ENCODE results near the gene DNAI1. TPM values are rescaled to one million over a fixed set of nuclear protein-coding genes. Genes with fewer than 3 reads are reported as not detected.
A peak's percentile ranks its signal among the peaks of the same experiment; 100 is the strongest.

DNAI1 gene
- total RNA-seq, 8 experiments from 2014 or later = 0.61 to 11.5 (median 2.4) TPM

DNA sequence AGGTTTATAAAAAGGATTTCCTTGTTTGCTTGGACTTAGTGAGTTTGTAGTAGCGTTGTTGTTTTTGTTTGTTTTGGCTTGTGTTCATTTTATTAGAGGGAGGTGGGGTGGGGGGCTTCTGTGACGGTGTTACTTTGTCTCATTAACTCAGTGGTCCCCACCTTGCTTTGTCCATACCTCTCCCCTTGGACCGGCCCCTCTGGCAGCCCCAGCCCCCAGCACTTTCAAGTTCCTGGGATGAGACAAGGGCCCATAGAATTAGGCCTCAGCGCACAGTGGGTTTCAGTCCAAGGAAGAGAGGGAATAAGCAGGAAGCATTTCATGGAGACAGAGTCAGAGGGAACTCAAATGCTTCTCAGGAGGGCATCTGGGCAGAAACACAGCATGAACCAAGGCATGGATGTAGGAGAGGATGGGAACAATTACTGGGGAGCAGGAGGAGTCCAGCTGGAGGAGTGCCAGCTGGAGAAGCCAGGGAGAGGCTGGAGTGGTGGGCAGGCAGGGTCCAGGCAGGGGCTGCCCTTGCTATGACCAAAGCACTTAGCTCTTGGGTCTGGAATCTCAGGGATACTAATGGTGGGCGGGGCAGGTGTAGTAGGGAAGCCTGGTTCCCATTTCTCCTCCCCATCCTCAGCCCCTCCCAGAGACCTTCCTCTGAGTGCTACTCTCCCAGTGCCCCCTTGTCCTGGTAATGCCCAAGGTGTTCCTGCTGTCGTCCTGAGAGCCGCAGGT lies 87.7 kb downstream of the DNAI1 start:
- in situ Hi-C loops (cut with MboI; ENCODE audit: low pct_unique_long_range_greater_than_20kb in 2 of 9, low sequenced_read_pairs in 9 of 9, unreplicated experiment in 9 of 9) = no loop called here
- Histone ChIP-seq H3K4me3 (no peak overlapping the region), H3K27ac (no peak overlapping the region), H3K4me1 (replicated peaks in 1 of 2) (peaks cover 2 to 9% of the 10 kb centered on the region in 2 donors)
- 53 to 100% (median 93%) methylated on average over 1 to 3 of the region's 7 CpGs; no CpG with 5 or more reads in 1 of the 10 experiments for WGBS, 10 experiments
- no peak for ATAC-seq (replicated peaks in 6 of 8)

DNA sequence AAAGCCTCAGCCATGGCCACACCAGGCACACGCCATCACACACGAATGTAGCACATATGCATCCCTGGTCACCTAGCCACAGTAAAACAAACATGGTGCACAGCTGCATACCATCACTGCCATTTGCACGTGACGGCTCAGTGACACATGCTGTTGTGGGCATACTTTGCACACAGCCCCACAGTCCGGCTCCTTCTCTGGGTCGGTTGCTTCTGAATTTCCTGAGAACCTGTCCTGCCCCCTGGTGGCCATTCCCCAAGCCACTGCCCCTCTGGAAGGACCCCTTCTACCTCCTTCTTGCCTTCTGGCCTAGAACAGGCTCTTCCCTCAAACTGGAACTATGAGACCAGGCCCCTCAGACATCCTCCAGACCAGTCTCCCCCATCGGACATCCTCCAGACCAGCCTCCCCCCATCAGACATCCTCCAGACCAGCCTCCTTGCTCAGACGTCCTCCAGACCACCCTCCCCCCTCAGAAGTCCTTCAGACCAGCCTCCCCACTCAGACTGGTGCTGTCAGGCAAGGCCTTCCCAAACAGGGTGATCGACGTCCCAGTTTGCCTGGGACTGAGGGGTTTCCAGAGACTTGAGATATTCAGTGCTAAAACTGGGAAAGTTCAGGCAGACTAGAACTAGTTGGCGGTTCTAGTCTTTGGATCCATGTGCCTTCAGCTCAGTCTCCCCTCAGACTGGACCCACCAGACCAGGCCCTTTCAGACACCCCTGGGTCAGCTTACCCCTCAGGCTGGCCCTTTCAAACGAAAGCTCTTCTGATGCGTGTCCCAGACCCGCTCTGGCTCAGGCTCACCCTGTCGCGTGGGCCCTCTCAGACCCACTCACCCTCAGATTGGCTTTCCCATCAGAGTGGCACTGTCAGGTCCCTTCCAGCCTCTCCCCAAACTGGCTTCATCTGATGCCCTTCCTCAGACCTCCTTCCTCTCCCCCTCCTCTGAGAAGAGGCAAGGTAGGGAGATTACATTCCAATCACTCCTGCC lies 88.5 kb downstream of the DNAI1 start:
- WGBS, 10 experiments = 0 to 84% (median 46%) methylated on average over 2 to 7 of the region's 16 CpGs; no CpG with 5 or more reads in 2 of the 10 experiments
- no peak overlapping the region for H3K4me3 ChIP-seq
- peaks cover 2 to 9% of the 10 kb centered on the region in 2 donors for H3K4me1 ChIP-seq (replicated peaks in 1 of 2)
- no peak overlapping the region for H3K27ac ChIP-seq
- ATAC-seq (replicated peaks in 6 of 8) = peak; percentile 41 to 89 (median 62)
- in situ Hi-C loops (cut with MboI; ENCODE audit: low pct_unique_long_range_greater_than_20kb in 2 of 9, low sequenced_read_pairs in 9 of 9, unreplicated experiment in 9 of 9) = no loop called here

DNA sequence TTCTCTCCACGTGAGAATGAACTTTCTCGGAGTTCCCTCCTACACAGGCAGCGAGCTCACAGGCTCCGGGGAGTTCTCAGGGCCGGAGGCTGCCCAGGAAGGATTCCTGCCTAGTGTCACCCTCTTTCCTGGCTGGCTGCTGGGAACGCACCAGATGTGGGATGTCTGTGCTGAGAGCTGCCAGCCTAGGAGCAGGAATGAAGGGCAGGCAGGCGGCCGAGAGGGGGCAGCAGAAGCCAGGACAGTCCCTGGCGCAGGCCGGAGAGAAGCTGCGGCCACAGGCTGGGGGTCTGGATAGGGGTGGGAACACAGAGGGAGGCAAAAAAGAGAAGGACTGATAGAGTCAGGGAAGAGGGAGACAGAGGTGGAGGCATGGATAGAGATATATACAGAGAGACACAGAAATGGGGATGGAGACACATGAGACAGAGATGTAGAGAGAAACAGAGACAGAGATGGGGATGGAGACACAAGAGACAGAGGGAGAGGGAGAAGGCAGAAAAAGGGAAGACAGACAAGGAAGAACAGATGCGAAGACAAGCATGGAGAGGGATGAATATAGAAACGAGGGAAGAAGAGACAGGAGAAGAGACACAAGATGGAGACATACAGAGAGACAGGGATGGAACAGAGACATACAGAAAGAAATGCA lies 89.5 kb downstream of the DNAI1 start:
- ATAC-seq (replicated peaks in 6 of 8) = peak; percentile 87 to 95 (median 92)
- 3 to 50% (median 24%) methylated on average over 1 to 6 of the region's 13 CpGs; no CpG with 5 or more reads in 1 of the 10 experiments for WGBS, 10 experiments
- in situ Hi-C loops (cut with MboI; ENCODE audit: low pct_unique_long_range_greater_than_20kb in 2 of 9, low sequenced_read_pairs in 9 of 9, unreplicated experiment in 9 of 9) = no loop called here
- Histone ChIP-seq H3K4me1 (replicated peaks in 1 of 2) (peaks cover 2 to 9% of the 10 kb centered on the region in 2 donors), H3K27ac (no peak overlapping the region), H3K4me3 (no peak overlapping the region)

DNA sequence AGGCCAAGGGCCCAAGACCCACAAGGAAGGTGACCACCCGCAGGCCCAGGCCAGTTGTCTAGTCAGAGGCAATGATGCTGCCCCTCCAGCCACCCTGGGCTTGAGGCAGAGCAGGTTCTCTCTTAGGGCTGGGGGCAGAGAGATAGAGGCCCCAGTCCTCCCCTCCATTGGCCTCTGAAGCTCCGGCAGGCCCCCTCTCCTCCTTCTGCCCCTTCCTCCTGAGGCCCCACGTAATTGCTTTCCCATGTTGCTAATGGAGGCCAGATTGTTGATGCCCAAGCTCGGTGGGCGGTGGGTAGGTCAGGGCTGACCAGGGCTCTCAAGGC lies 90.8 kb downstream of the DNAI1 start:
- ATAC-seq (replicated peaks in 6 of 8) = no peak
- H3K4me3 ChIP-seq = no peak overlapping the region
- WGBS, 10 experiments = 80% methylated on average over 1 of the region's 5 CpGs; no CpG with 5 or more reads in 9 of the 10 experiments
- in situ Hi-C loops (cut with MboI; ENCODE audit: low pct_unique_long_range_greater_than_20kb in 2 of 9, low sequenced_read_pairs in 9 of 9, unreplicated experiment in 9 of 9) = no loop called here
- no peak overlapping the region for H3K27ac ChIP-seq
- H3K4me1 ChIP-seq (replicated peaks in 1 of 2) = peaks cover 8 to 13% of the 10 kb centered on the region in 2 donors

DNA sequence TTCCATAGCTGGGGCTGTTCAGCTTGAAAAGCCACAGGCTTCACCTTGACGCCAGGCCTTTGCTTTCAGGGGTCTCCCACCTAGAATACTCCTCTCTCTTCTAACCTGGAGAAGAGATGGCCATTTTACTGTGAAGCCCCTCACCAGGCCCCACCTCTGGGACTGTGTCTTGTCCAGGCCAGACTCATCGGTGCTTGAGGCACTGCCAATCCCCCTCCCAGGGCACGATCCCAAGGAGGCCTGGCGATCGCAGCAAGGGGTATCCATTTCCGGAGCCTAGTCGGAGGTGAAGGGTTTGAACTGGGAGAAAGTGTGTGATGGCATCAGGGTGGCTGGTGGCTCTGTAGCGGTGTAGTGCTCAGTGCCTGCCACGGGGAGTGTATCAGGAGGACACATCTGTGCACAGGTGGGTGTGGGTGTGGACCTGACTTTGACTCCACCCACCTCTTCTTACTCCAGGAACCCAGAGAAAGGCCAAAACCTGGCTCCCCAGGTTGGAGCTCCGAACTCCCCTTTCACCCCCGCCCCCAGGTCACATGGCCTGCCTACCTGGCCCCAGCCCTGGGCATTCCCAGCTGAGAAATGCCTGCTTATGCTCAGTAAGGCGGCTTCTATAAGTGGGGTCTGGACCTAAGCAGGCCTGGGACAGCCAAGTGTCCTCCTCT lies 91.5 kb downstream of the DNAI1 start:
- Histone ChIP-seq H3K4me3 (no peak overlapping the region), H3K4me1 (replicated peaks in 1 of 2) (peaks cover 16 to 21% of the 10 kb centered on the region in 2 donors), H3K27ac (no peak overlapping the region)
- 33 to 100% (median 60%) methylated on average over 1 to 4 of the region's 12 CpGs; no CpG with 5 or more reads in 6 of the 10 experiments for WGBS, 10 experiments
- in situ Hi-C loops (cut with MboI; ENCODE audit: low pct_unique_long_range_greater_than_20kb in 2 of 9, low sequenced_read_pairs in 9 of 9, unreplicated experiment in 9 of 9) = no loop called here
- no peak for ATAC-seq (replicated peaks in 6 of 8)

DNA sequence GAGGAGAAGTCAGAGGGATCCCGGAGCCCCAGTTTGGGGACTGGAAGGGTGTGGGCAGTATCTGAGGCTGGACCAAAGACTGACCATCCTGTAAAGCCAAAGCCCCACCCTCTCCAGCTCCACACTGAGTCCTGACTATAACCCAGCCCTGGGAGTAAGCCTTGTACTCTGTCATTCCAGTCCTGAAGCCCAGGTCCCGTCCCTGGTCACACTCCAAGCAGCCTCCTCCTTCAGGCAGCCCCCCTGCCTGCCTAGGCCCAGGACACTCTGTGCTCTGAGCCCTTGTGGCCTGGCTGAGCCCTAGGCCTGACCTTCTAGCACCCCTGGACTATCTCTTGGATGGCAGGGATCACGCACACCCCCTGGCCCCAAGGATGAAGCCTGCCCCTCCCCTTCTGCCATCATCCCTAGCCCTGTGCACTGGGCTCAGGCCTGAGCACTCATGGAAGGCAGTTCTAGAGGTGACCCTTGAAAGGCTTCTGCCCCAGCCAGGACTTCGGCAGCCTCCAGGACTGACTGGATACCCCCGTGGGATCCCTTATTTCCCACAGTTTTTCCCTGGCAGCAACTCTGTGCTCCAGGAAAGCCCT lies 92.2 kb downstream of the DNAI1 start:
- no peak for ATAC-seq (replicated peaks in 6 of 8)
- WGBS, 10 experiments = 80 to 100% methylated on average over 1 of the region's 5 CpGs; no CpG with 5 or more reads in 8 of the 10 experiments
- Histone ChIP-seq H3K27ac (no peak overlapping the region), H3K4me3 (no peak overlapping the region), H3K4me1 (replicated peaks in 1 of 2) (peaks cover 22 to 28% of the 10 kb centered on the region in 2 donors)
- in situ Hi-C loops (cut with MboI; ENCODE audit: low pct_unique_long_range_greater_than_20kb in 2 of 9, low sequenced_read_pairs in 9 of 9, unreplicated experiment in 9 of 9) = no loop called here

DNA sequence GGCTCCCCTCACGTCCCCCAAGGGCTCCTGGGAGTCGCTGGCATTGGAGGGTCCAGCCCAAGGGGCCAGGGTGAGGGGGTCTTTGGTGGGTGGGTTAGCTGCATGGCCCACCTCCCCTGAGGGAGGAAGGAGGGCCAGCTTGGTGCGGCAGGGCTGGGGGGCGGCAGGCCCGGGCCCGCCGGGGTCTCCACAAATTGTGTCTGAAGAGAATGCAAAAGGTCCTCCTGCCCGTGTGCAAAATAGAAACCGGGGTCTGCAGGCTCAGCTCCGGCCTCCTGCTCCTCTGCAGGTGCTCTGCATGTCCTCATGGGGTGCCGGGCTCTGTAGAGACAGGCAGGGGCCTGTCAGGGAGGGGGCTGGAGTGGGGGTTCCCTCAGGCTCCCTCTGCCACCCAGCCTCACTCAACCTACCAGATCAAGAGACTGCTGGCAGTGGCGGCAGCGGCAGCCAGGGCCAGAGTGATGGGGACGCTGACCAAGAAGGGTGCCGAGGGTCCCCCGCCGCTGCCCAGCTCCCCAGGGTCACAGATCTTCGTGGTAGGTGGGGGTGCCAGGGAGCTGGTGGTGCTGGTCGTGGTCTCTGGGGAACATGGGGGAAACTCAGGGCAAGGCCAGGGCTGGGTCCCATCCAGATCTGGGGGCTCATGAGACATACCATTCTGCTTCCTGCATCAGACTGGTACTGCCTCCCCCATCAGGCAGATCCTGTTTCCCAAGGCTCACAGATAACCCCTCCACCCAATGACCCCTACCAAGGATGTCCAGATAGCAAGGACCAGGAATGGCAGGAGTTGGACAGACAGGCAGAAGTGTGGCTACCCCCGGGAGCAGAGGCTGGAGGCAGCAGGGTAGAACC lies 93.4 kb downstream of the DNAI1 start:
- Histone ChIP-seq H3K4me1 (replicated peaks in 1 of 2) (peaks cover 34 to 38% of the 10 kb centered on the region in 2 donors), H3K4me3 (no peak overlapping the region), H3K27ac (no peak overlapping the region)
- 10 to 70% methylated on average over 2 of the region's 20 CpGs; no CpG with 5 or more reads in 8 of the 10 experiments for WGBS, 10 experiments
- in situ Hi-C loops (cut with MboI; ENCODE audit: low pct_unique_long_range_greater_than_20kb in 2 of 9, low sequenced_read_pairs in 9 of 9, unreplicated experiment in 9 of 9) = no loop called here
- ATAC-seq (replicated peaks in 6 of 8) = no peak

DNA sequence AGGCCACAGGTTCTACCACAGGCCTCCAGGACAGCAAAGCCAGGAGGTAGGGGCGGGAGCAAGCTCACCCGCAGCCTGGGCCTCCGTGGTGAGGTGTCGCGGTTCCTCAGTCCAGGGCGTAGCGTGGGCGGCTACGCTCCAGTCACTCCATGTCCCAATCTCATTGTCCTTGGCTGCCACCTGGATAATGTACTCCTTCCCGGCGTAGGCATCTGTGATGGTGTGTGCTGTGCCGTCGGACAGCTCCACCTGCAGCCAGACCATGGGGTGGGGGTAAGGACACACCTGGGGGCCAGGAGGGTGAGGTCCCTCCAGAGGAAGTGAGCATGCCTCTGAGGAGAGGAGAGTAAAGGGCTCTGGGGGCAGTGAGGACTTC lies 94.0 kb downstream of the DNAI1 start:
- Histone ChIP-seq H3K27ac (no peak overlapping the region), H3K4me3 (no peak overlapping the region), H3K4me1 (replicated peaks in 1 of 2) (peaks cover 40 to 44% of the 10 kb centered on the region in 2 donors)
- 89 to 92% methylated on average over 5 to 10 of the region's 13 CpGs; no CpG with 5 or more reads in 8 of the 10 experiments for WGBS, 10 experiments
- in situ Hi-C loops (cut with MboI; ENCODE audit: low pct_unique_long_range_greater_than_20kb in 2 of 9, low sequenced_read_pairs in 9 of 9, unreplicated experiment in 9 of 9) = no loop called here
- ATAC-seq (replicated peaks in 6 of 8) = no peak

DNA sequence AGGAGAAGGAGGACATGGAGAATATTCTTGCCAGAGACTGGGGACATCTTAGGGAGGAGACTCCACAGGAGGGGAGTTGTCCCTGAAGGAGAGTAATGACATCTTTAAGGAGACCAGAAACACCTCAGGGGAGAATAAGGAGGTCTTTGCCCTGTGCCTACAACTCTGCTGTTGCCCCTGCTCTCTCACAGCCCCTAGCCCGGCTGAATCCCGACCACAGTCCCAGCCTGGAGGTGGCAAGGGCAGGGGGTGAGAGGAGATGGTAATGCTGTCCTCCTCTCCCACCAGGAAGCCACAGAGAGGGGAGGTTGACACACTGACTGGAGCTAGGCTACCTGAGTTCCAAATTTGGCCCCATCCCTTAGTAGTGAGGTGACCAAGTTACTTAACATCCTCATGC lies 94.4 kb downstream of the DNAI1 start:
- Histone ChIP-seq H3K4me3 (no peak overlapping the region), H3K4me1 (replicated peaks in 1 of 2) (peaks cover 42 to 46% of the 10 kb centered on the region in 2 donors), H3K27ac (no peak overlapping the region)
- no peak for ATAC-seq (replicated peaks in 6 of 8)
- in situ Hi-C loops (cut with MboI; ENCODE audit: low pct_unique_long_range_greater_than_20kb in 2 of 9, low sequenced_read_pairs in 9 of 9, unreplicated experiment in 9 of 9) = no loop called here
- 92 to 100% methylated on average over 2 of the region's 2 CpGs; no CpG with 5 or more reads in 8 of the 10 experiments for WGBS, 10 experiments

DNA sequence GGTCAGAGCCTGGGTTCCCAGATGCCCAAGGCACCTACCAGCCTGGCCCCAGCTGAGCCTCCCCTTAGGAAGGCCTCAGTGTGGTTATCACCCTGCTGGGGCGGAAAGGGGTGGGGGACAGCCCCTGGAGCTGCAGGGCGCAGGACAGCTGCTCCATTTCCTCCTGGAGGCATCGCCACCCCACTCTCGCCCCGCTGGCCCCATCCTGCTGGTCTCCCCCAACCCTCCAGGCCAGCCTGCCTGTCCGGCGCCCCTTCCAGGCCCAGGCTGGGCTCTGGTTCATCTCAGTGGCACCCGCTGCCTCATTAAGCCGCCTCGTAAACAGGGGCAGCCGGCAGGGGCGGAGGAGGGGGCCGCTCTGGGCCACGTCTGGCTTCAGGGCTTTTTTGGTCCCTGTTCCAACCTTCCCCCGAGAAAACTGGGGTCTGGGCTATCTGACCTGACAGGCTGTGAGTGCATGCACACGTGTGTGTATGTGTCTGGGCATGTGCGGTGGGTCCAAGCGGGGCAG lies 95.0 kb downstream of the DNAI1 start:
- H3K4me1 ChIP-seq (replicated peaks in 1 of 2) = peaks cover 46 to 48% of the 10 kb centered on the region in 2 donors
- in situ Hi-C loops (cut with MboI; ENCODE audit: low pct_unique_long_range_greater_than_20kb in 2 of 9, low sequenced_read_pairs in 9 of 9, unreplicated experiment in 9 of 9) = no loop called here
- ATAC-seq (replicated peaks in 6 of 8) = peak in 1 of 8 experiments; percentile 6
- peak overlapping the region in 1 of 2 donors; percentile 58 for H3K27ac ChIP-seq
- WGBS, 10 experiments = 60 to 100% (median 80%) methylated on average over 1 of the region's 18 CpGs; no CpG with 5 or more reads in 7 of the 10 experiments
- no peak overlapping the region for H3K4me3 ChIP-seq

DNA sequence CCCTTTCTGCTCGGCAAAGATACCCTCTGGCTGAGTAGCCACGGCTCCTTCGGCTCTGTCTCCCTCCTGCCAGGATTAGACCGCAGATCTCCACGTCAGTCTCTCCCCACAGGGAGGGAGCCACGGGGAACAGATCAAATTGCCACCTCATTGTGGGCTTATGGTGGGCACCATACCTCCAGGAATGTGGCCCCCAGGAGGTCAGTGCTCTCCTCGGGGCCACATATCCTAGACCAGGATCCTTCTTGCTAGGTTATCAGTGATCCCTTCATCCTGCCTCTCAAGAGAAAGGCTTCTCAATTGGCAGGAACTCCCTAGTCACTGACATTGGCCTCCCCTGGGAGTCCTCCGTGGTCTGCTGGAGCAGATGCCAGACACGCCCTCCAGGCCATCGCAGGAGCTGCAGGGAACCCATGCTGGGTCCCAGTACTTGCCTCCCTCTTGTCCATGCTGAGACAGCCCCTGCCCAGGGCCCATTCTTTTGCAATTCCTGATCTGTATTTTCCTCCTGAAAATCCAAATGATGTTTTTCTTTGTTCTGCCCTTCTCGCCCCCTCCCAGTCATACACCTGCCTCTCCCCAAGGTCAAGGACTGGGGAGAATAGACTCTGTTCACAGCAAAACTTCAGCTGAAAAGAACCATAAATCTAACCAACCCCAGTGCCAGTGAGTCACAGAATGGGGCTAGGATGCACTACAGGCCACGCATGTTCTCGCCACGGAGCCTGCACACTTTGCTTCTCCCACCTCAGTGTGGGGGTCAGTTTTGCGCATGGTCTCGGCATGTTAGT lies 95.8 kb downstream of the DNAI1 start:
- no peak overlapping the region for H3K4me3 ChIP-seq
- WGBS, 10 experiments = 33 to 100% (median 63%) methylated on average over 1 to 11 of the region's 16 CpGs; no CpG with 5 or more reads in 1 of the 10 experiments
- in situ Hi-C loops (cut with MboI; ENCODE audit: low pct_unique_long_range_greater_than_20kb in 2 of 9, low sequenced_read_pairs in 9 of 9, unreplicated experiment in 9 of 9) = no loop called here
- peaks cover 53 to 56% of the 10 kb centered on the region in 2 donors for H3K4me1 ChIP-seq (replicated peaks in 1 of 2)
- peak overlapping the region; percentile 58 to 78 for H3K27ac ChIP-seq
- ATAC-seq (replicated peaks in 6 of 8) = peak in 6 of 8 experiments; percentile 42 to 79 (median 63)
